Loucy (cell line): Measurements from ENCODE around the gene PRH1.

Source experiments
- CTCF ChIP-seq: fragments of 200-600 bp; sonication (generic); conservative IDR thresholded peaks from 2 replicates; pipeline ENCODE4 v1.5.1; 2014; ENCODE audit warnings: mild to moderate bottlenecking, antibody characterized with exemption, low read length
- EZH2phosphoT487 ChIP-seq: fragments of 200-600 bp; IDR thresholded peaks from 2 replicates; pipeline ENCODE4 v1.6.1; 2018; ENCODE audit warnings: antibody characterized with exemption, mild to moderate bottlenecking, moderate library complexity, borderline replicate concordance

DNA sequence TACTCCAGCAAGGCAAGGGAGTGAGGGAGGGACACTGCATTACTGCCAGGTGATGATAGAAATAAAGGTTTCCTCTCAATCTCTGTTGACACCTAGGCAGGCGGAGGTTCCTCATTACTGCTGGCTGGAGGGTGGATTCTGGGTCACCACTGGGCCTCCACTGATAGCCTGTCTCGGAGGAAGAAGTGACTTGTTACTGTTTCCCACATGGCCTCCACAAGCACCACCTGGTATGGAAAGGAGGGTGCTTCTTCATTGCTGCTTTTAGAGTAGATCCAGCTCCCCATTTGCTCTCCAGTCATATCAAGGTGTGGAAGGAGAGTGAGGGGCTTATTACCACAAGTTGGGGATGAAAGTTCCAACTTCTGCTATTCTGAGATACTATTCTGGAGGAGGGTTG lies 41.2 kb downstream of the PRH1 start:
- no peak for TF ChIP-seq CTCF
- TF ChIP-seq EZH2phosphoT487: no peak
